Left lung (tissue), 10 donors: ENCODE measurements around the gene CMIP. TPM values are rescaled to one million over a fixed set of nuclear protein-coding genes. Genes with fewer than 3 reads are reported as not detected.
A peak's percentile ranks its signal among the peaks of the same experiment; 100 is the strongest.

Source experiments
- ATAC-seq: fragments of 200-7000 bp; cut with Tn5 transposase; one replicate; pipeline ENCODE4 v1.9.1; 2020; ENCODE audit warnings: moderate library complexity
- DNase-seq, 4 donors: peaks; one replicate each; pipeline ENCODE4 v3.0.0-alpha.2; 2013 to 2020
- H3K27ac ChIP-seq, 2 donors: fragments of 200-600 bp; sonication (generic) in 1 of 2; one replicate each; pipeline versions ENCODE4 v1.5.0 to v1.8.0; 2020 to 2021
- H3K27me3 ChIP-seq, 2 donors: fragments of 200-600 bp; sonication (generic) in 1 of 2; one replicate each; pipeline versions ENCODE4 v1.5.0 to v1.8.0; 2020 to 2021
- H3K36me3 ChIP-seq, 2 donors: fragments of 200-600 bp; sonication (generic) in 1 of 2; one replicate each; pipeline versions ENCODE4 v1.5.0 to v1.8.0; 2020 to 2021
- H3K4me1 ChIP-seq, 2 donors: fragments of 200-600 bp; one replicate each; pipeline ENCODE4 v1.8.0; 2021
- H3K4me3 ChIP-seq, 2 donors: fragments of 200-600 bp; sonication (generic) in 1 of 2; one replicate each; pipeline versions ENCODE4 v1.5.0 to v1.8.0; 2020 to 2021; ENCODE audit warnings: mild to moderate bottlenecking in 1 of 2
- H3K9me3 ChIP-seq, 2 donors: fragments of 200-600 bp; sonication (generic) in 1 of 2; one replicate each; pipeline versions ENCODE4 v1.5.0 to v1.8.0; 2020 to 2021
- intact Hi-C, 2 donors: fragments of 100-400 bp; cut with DNase I; formaldehyde crosslinking; loops; one replicate each; pipeline versions ENCODE4 v1.11.2 to v1.14.2; 2022
- polyA plus RNA-seq, 6 donors: library from polyadenylated mRNA; unstranded; fragments of 120-200 nt; gene quantifications; one replicate each; pipeline ENCODE4 v1.2.1, GENCODE V29; 2013; ENCODE audit not compliant: insufficient read length in 6 of 6
- total RNA-seq, 2 donors: library from RNA; stranded (reverse); fragmentation: NEBNext Ultra II Directional; extraction: Animal tissue kit (Norgen Biotek cat#: 25700); gene quantifications; one replicate each; pipeline ENCODE4 v1.2.1, GENCODE V29; 2021
- TF ChIP-seq, protein P1 (sequence below), 2 donors: fragments of 200-600 bp; sonication (generic) in 1 of 2; IDR thresholded peaks; one replicate each; pipeline versions ENCODE4 v1.5.0 to v1.8.0; 2021; ENCODE audit warnings: antibody characterized with exemption in 2 of 2
- donor health status: DM: no; HTN: yes; CAD: no.
- donor health status: DM: no; HTN: no; CAD: no.

Gene CMIP
- total and polyA plus RNA-seq, 8 donors, result 35.3 to 55.8 (median 40.4) TPM

DNA sequence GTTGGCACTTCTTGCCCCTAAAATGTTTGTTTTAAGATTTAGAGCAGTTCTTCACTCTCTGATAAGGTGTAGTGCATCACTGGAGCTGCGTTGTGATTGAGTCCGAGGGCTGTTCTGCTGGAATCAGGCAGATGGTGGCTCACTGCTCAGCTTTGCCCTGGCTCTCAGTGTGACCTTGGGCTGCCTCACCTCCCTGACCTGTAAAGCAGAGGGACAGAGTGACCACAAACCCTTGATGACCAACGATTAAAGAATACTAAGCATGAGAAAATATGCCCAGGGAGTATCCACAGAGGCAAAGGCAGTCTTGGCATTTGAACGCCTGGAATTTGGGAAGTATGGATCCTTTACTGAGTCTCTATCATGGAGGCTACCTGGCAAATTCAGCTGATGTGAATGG, 18.1 kb downstream of the CMIP start:
- ATAC-seq, result peak; percentile 53
- Histone ChIP-seq H3K4me1 (peaks cover 13 to 83% of the 10 kb centered on the region in 2 donors), H3K4me3 (no peak overlapping the region), H3K27me3 (no peaks in the 10 kb centered on the region), H3K27ac (peak overlapping the region in 1 of 2 donors; percentile 76), H3K9me3 (no peaks in the 10 kb centered on the region), H3K36me3 (peaks cover 0 to 4% of the 10 kb centered on the region in 2 donors)
- intact Hi-C loops, result no loop called here
- TF ChIP-seq, protein P1, sequence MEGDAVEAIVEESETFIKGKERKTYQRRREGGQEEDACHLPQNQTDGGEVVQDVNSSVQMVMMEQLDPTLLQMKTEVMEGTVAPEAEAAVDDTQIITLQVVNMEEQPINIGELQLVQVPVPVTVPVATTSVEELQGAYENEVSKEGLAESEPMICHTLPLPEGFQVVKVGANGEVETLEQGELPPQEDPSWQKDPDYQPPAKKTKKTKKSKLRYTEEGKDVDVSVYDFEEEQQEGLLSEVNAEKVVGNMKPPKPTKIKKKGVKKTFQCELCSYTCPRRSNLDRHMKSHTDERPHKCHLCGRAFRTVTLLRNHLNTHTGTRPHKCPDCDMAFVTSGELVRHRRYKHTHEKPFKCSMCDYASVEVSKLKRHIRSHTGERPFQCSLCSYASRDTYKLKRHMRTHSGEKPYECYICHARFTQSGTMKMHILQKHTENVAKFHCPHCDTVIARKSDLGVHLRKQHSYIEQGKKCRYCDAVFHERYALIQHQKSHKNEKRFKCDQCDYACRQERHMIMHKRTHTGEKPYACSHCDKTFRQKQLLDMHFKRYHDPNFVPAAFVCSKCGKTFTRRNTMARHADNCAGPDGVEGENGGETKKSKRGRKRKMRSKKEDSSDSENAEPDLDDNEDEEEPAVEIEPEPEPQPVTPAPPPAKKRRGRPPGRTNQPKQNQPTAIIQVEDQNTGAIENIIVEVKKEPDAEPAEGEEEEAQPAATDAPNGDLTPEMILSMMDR (IDR thresholded peaks at IDR 0.05), result no peak
- DNase-seq, result no peak

DNA sequence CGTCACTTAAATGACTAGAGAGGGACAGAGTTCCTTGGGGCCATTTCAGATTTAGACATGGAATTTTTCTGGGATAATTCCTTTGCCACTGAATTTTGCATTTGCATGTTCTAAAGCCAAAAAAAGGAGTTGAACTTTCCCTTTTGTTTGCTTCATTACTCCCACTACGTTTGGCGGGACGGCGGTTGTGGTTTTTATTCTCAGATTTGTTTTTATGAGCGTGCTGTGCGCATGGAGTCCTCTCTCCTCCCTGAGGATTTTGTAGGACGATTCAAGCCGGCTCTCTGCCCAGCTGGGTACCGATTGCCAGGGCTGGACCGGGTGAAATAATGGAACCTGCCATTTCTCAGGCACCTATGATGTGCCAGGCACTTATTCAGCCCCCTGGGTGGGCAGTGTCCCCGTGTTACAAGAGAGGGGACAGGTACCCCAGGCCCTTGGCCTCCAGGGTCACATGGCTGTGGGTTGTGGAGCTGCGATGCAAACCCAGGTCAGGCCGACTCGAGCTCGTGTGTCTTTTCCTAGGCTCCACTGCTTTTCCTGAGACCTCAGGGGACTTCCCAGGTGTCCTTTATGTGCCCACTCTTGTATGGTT, 18.8 kb downstream of the CMIP start:
- DNase-seq, result no peak
- H3K4me1 ChIP-seq, result peaks cover 10 to 83% of the 10 kb centered on the region in 2 donors
- TF ChIP-seq, protein P1 (IDR thresholded peaks at IDR 0.05), result no peak
- intact Hi-C loops, result no loop called here
- no peaks in the 10 kb centered on the region for H3K9me3 ChIP-seq
- H3K4me3 ChIP-seq, result no peak overlapping the region
- no peaks in the 10 kb centered on the region for H3K27me3 ChIP-seq
- no peak overlapping the region for H3K27ac ChIP-seq
- H3K36me3 ChIP-seq, result peaks cover 0 to 4% of the 10 kb centered on the region in 2 donors
- no peak for ATAC-seq

DNA sequence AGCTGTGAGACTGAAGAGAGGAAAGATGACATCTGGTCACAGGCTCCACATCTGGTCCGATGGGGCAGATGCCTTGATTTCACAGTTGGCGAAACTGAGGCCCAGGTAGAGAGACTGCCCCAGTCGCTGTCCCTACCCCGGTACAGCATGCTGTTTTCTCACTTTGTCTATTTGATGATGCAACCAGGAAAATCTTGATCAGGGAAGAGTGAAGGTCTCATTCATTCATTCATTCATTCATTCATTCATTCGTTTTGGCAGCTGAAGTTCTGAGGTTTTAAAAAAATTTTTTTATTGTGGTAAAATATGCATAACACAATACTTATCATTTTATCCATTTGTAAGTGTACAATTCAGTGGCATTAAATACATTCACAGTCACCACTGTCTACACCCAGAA, 19.7 kb downstream of the CMIP start:
- ATAC-seq (no peak), DNase-seq (no peak)
- TF ChIP-seq, protein P1 (IDR thresholded peaks at IDR 0.05), result no peak
- peaks cover 0 to 2% of the 10 kb centered on the region in 2 donors for H3K36me3 ChIP-seq
- H3K4me1 ChIP-seq, result peaks cover 11 to 90% of the 10 kb centered on the region in 2 donors
- H3K27me3 ChIP-seq, result no peaks in the 10 kb centered on the region
- H3K27ac ChIP-seq, result no peak overlapping the region
- no peak overlapping the region for H3K4me3 ChIP-seq
- H3K9me3 ChIP-seq, result no peaks in the 10 kb centered on the region
- intact Hi-C loops, result no loop called here

DNA sequence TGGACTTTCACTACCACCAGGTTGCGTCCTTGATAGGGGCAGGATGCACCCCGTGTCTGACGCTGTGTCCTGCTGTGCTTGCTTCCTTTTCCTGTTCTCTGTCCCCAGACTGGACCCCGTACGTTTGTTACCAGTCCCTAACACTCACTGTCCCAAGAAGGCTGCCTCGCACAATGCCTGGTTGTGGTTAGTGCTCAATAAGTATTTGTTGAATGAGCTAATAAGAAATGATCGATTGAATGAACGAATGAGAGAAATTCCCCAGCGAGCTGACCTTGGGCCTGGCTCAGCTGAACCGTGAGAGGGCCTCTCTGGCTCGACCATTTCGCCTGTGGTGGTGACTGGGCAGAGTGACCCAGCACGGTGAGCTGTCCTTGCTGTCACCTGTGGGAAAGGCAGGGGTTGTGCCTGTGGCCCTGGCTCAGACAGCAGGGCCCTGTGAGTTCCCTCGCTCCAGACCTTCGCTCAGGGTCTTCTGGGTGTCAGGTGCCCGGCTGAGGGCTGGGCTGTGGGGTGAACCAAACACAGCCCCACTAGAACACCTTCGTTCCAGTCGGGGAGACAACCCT, 20.9 kb downstream of the CMIP start:
- Histone ChIP-seq H3K4me1 (peaks cover 21 to 90% of the 10 kb centered on the region in 2 donors), H3K36me3 (no peaks in the 10 kb centered on the region), H3K27me3 (no peaks in the 10 kb centered on the region), H3K9me3 (no peaks in the 10 kb centered on the region), H3K4me3 (no peak overlapping the region), H3K27ac (peak overlapping the region in 1 of 2 donors; percentile 53)
- no peak for ATAC-seq
- no peak for DNase-seq
- TF ChIP-seq, protein P1 (IDR thresholded peaks at IDR 0.05), result no peak
- intact Hi-C loops, result no loop called here

DNA sequence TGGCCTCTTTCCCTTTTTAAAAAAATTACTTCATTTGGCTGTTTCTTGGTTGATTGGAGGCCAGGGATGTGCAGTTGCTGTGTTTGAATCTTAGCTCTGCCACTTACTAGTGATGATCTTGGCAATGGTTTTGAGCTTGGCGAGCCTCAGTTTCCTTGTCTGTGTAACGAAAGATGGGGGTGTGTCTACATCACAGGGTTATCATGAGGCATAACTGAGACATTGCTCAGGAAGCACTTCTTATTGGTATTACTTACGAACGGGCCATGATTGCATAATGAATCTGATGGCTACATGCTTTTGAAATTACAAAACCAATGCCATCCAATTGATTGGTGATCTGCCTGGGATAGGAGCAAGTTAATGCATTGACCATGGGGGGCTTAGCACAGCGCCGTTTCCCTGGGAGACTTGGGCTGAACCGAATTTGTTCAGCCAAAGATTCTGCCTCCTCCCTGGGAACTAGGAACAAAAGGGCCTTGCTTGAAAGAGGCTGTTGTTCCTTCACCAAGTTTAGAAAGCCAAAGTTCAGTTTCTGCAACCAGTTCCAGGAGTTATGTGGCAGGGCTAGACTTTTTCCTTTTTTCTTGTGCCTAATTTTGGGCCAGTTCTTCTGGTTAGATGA, 21.9 kb downstream of the CMIP start:
- intact Hi-C loops, result no loop called here
- no peak for ATAC-seq
- peaks cover 21 to 90% of the 10 kb centered on the region in 2 donors for H3K4me1 ChIP-seq
- H3K4me3 ChIP-seq, result no peak overlapping the region
- H3K9me3 ChIP-seq, result no peaks in the 10 kb centered on the region
- DNase-seq, result no peak
- H3K36me3 ChIP-seq, result no peaks in the 10 kb centered on the region
- H3K27me3 ChIP-seq, result no peaks in the 10 kb centered on the region
- H3K27ac ChIP-seq, result peak overlapping the region in 1 of 2 donors; percentile 53
- TF ChIP-seq, protein P1 (IDR thresholded peaks at IDR 0.05), result no peak
